Upper lobe of left lung (tissue), 6 donors: ENCODE results near the gene EMSY. TPM values are rescaled to one million over a fixed set of nuclear protein-coding genes. Genes with fewer than 3 reads are reported as not detected.

Experiments
- ATAC-seq, 2 donors: fragments of 200-7000 bp; cut with Tn5 transposase; one replicate each; pipeline ENCODE4 v1.9.1; 2022; ENCODE audit warnings: mild to moderate bottlenecking in 2 of 2, moderate library complexity in 2 of 2; ENCODE audit not compliant: low FRiP score in 2 of 2
- DNase-seq, 2 donors: peaks; one replicate each; pipeline ENCODE4 v3.0.0-alpha.2; 2019 to 2020
- H3K27ac ChIP-seq, 4 donors: fragments of 200-600 bp; sonication (generic); one replicate each; pipeline ENCODE4 v1.5.1; 2016 to 2019
- H3K27me3 ChIP-seq, 4 donors: fragments of 200-600 bp; sonication (generic); one replicate each; pipeline ENCODE4 v1.5.1; 2017 to 2019
- H3K36me3 ChIP-seq, 4 donors: fragments of 200-600 bp; sonication (generic); one replicate each; pipeline ENCODE4 v1.5.1; 2016 to 2019
- H3K4me1 ChIP-seq, 4 donors: fragments of 200-600 bp; sonication (generic); one replicate each; pipeline ENCODE4 v1.5.1; 2018 to 2019
- H3K4me3 ChIP-seq, 4 donors: fragments of 200-600 bp; sonication (generic); one replicate each; pipeline ENCODE4 v1.5.1; 2017 to 2019; ENCODE audit warnings: mild to moderate bottlenecking in 2 of 4, moderate library complexity in 1 of 4
- H3K9me3 ChIP-seq, 4 donors: fragments of 200-600 bp; sonication (generic); one replicate each; pipeline ENCODE4 v1.5.1; 2018 to 2019
- CTCF ChIP-seq, 6 experiments: fragments of 450-650 bp in 4 of 6; fragments of 200-600 bp in 2 of 6; sonication (generic) in 2 of 6; IDR thresholded peaks; one replicate each; pipeline ENCODE4 v1.5.1; 2016 to 2019; ENCODE audit warnings: antibody characterized with exemption in 6 of 6
- EP300 ChIP-seq, 4 donors: sonication (generic); formaldehyde crosslinking; IDR thresholded peaks; one replicate each; pipeline ENCODE4 v1.5.1; 2017; ENCODE audit warnings: antibody characterized with exemption in 4 of 4, control low read depth in 2 of 4
- POLR2A ChIP-seq, 4 donors: fragments of 450-650 bp; IDR thresholded peaks; one replicate each; pipeline ENCODE4 v1.5.1; 2016 to 2017; ENCODE audit warnings: antibody characterized with exemption in 4 of 4, mild to moderate bottlenecking in 2 of 4
- POLR2AphosphoS5 ChIP-seq, 2 donors: sonication (generic); formaldehyde crosslinking; IDR thresholded peaks; one replicate each; pipeline ENCODE4 v1.5.1; 2017; ENCODE audit warnings: antibody characterized with exemption in 2 of 2
- WGBS, 2 donors: methylation state at CpG; one replicate each; pipeline ENCODE4 v1.1.5; 2017 to 2018; 5-methylcytosine and 5-hydroxymethylcytosine counted together
- total RNA-seq, 6 donors: library from RNA; depleted of rRNA in 4 of 6; stranded (reverse); fragments of >200 nt in 4 of 6; gene quantifications; one replicate each; pipeline versions ENCODE4 v1.1.0 to v1.2.1, GENCODE V29; 2016 to 2021
- donor health status: DM: no; HTN: no; CAD: no; lungs with moderate emphysema.
- donor health status: DM: no; HTN: yes; CAD: no; lungs with severe emphysema.

Gene EMSY
- total RNA-seq, 6 donors from 2014 or later, result 14.6 to 66.0 (median 20.9) TPM

GRCh38 chr11:76419896-76420295, 24.9 kb upstream of the EMSY start:
- no peak overlapping the region for H3K4me3 ChIP-seq
- no peak for ATAC-seq
- H3K9me3 ChIP-seq, result no peaks in the 10 kb centered on the region
- H3K4me1 ChIP-seq, result no peaks in the 10 kb centered on the region
- 47 to 55% methylated on average over 3 of the region's 3 CpGs for WGBS, 2 donors
- TF ChIP-seq POLR2AphosphoS5 (IDR thresholded peaks at IDR 0.05) (no peak), CTCF (IDR thresholded peaks at IDR 0.05) (peak in 3 of 6 experiments; percentile 13 to 17 (median 15)), POLR2A (IDR thresholded peaks at IDR 0.05) (no peak), EP300 (IDR thresholded peaks at IDR 0.05) (no peak)
- H3K36me3 ChIP-seq, result no peaks in the 10 kb centered on the region
- no peak for DNase-seq
- H3K27me3 ChIP-seq, result no peaks in the 10 kb centered on the region
- no peak overlapping the region for H3K27ac ChIP-seq

- ATAC-seq, result no peak
- Histone ChIP-seq H3K4me3 (no peak overlapping the region), H3K9me3 (no peaks in the 10 kb centered on the region), H3K27me3 (no peaks in the 10 kb centered on the region), H3K4me1 (no peaks in the 10 kb centered on the region), H3K27ac (no peak overlapping the region), H3K36me3 (no peaks in the 10 kb centered on the region)
- WGBS, 2 donors, result 64 to 70% methylated on average over 3 of the region's 3 CpGs
- no peak for DNase-seq
- TF ChIP-seq EP300 (IDR thresholded peaks at IDR 0.05), result no peak
Observed at GRCh38 chr11:76424379-76424778, 20.4 kb upstream of the EMSY start.

GRCh38 chr11:76424891-76425290, 19.9 kb upstream of the EMSY start:
- TF ChIP-seq POLR2A (IDR thresholded peaks at IDR 0.05) (no peak), CTCF (IDR thresholded peaks at IDR 0.05) (no peak), EP300 (IDR thresholded peaks at IDR 0.05) (no peak), POLR2AphosphoS5 (IDR thresholded peaks at IDR 0.05) (no peak)
- Histone ChIP-seq H3K27ac (no peak overlapping the region), H3K4me1 (no peaks in the 10 kb centered on the region), H3K4me3 (no peak overlapping the region), H3K36me3 (no peaks in the 10 kb centered on the region), H3K9me3 (no peaks in the 10 kb centered on the region), H3K27me3 (no peaks in the 10 kb centered on the region)
- ATAC-seq (no peak), DNase-seq (no peak)
- WGBS, 2 donors, result 85 to 95% methylated on average over 2 of the region's 2 CpGs

- Histone ChIP-seq H3K4me3 (no peak overlapping the region), H3K36me3 (no peaks in the 10 kb centered on the region), H3K4me1 (no peaks in the 10 kb centered on the region), H3K27me3 (no peaks in the 10 kb centered on the region), H3K9me3 (no peaks in the 10 kb centered on the region), H3K27ac (no peak overlapping the region)
- DNase-seq (no peak), ATAC-seq (no peak)
- no peak for TF ChIP-seq CTCF (IDR thresholded peaks at IDR 0.05)
- TF ChIP-seq POLR2A (IDR thresholded peaks at IDR 0.05), result no peak
- no peak for TF ChIP-seq EP300 (IDR thresholded peaks at IDR 0.05)
- TF ChIP-seq POLR2AphosphoS5 (IDR thresholded peaks at IDR 0.05), result no peak
Observed at GRCh38 chr11:76426660-76427059, 18.2 kb upstream of the EMSY start.

GRCh38 chr11:76436020-76436419, 8.8 kb upstream of the EMSY start:
- 69 to 81% methylated on average over 1 of the region's 1 CpG for WGBS, 2 donors
- Histone ChIP-seq H3K36me3 (no peaks in the 10 kb centered on the region), H3K27ac (no peak overlapping the region), H3K27me3 (no peaks in the 10 kb centered on the region), H3K9me3 (no peaks in the 10 kb centered on the region), H3K4me3 (no peak overlapping the region), H3K4me1 (no peaks in the 10 kb centered on the region)
- DNase-seq (no peak), ATAC-seq (no peak)
- TF ChIP-seq EP300 (IDR thresholded peaks at IDR 0.05) (no peak), CTCF (IDR thresholded peaks at IDR 0.05) (no peak), POLR2AphosphoS5 (IDR thresholded peaks at IDR 0.05) (no peak), POLR2A (IDR thresholded peaks at IDR 0.05) (no peak)
